Testis (tissue), 2 donors: Measurements from ENCODE around the gene DUOX1.

ENCODE experiments used
- POLR2A ChIP-seq: fragments of 450-650 bp; IDR thresholded peaks from one replicate; pipeline ENCODE4 v1.6.1; 2017; ENCODE audit warnings: antibody characterized with exemption, mild to moderate bottlenecking, moderate library complexity
- TF ChIP-seq, protein P1 (sequence below), 3 experiments: fragments of 450-650 bp in 2 of 3; fragments of 200-600 bp in 1 of 3; sonication (generic) in 1 of 3; IDR thresholded peaks; one replicate each; pipeline ENCODE4 v1.5.1; 2016 to 2019; ENCODE audit warnings: antibody characterized with exemption in 3 of 3, mild to moderate bottlenecking in 2 of 3, moderate library complexity in 1 of 3

- TF ChIP-seq, protein P1, sequence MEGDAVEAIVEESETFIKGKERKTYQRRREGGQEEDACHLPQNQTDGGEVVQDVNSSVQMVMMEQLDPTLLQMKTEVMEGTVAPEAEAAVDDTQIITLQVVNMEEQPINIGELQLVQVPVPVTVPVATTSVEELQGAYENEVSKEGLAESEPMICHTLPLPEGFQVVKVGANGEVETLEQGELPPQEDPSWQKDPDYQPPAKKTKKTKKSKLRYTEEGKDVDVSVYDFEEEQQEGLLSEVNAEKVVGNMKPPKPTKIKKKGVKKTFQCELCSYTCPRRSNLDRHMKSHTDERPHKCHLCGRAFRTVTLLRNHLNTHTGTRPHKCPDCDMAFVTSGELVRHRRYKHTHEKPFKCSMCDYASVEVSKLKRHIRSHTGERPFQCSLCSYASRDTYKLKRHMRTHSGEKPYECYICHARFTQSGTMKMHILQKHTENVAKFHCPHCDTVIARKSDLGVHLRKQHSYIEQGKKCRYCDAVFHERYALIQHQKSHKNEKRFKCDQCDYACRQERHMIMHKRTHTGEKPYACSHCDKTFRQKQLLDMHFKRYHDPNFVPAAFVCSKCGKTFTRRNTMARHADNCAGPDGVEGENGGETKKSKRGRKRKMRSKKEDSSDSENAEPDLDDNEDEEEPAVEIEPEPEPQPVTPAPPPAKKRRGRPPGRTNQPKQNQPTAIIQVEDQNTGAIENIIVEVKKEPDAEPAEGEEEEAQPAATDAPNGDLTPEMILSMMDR (IDR thresholded peaks at IDR 0.05): no peak
- no peak for TF ChIP-seq POLR2A
Measured at GRCh38 chr15:45141386-45141785, 11.6 kb downstream of the DUOX1 start.
